Panc1 (cell line): Measurements from ENCODE around the gene DHRSX. TPM values are rescaled to one million over a fixed set of nuclear protein-coding genes. Genes with fewer than 3 reads are reported as not detected.

Experiments used
- ATAC-seq: fragments of 200-7000 bp; cut with Tn5 transposase; 2 replicates; pipeline ENCODE4 v1.9.1; 2020; ENCODE audit warnings: mild to moderate bottlenecking, moderate library complexity
- BruUV-seq: library from RNA; stranded (reverse); fragments of 400-500 nt; replicated peaks from 2 replicates; lab custom pipeline; 2021; lab: Mats Ljungman, UMichigan
- CTCF ChIA-PET: fragments of 300-600 bp; sonication (Branson Sonifier 250); formaldehyde crosslinking; loops from one replicate; lab custom pipeline; 2022; ENCODE audit warnings: antibody characterized with exemption; lab: Charles Lee
- POLR2A ChIA-PET: fragments of 300-600 bp; sonication (Branson Sonifier 250); formaldehyde crosslinking; loops from one replicate; lab custom pipeline; 2022; ENCODE audit warnings: antibody characterized with exemption; lab: Charles Lee
- DNase-seq: peaks from one replicate; pipeline ENCODE4 v3.0.0-alpha.2; 2010; ENCODE audit warnings: low read depth, low spot score
- H3K27ac ChIP-seq: 2 replicates; pipeline ENCODE4 v1.5.1; 2011; ENCODE audit warnings: mild to moderate bottlenecking, low read length, inconsistent platforms
- H3K27me3 ChIP-seq: fragments of 200-500 bp; sonication (Bioruptor generic); 2 replicates; pipeline ENCODE4 v1.6.0; 2014; ENCODE audit warnings: low read length, inconsistent platforms; ENCODE audit not compliant: control insufficient read depth, insufficient read depth
- H3K36me3 ChIP-seq: fragments of 200-500 bp; sonication (Bioruptor generic); 2 replicates; pipeline ENCODE4 v1.5.1; 2014; ENCODE audit warnings: inconsistent platforms, mild to moderate bottlenecking, low read length, moderate library complexity; ENCODE audit not compliant: control insufficient read depth, insufficient read depth
- H3K4me1 ChIP-seq: 2 replicates; pipeline ENCODE4 v1.5.1; 2011; ENCODE audit warnings: inconsistent platforms, mild to moderate bottlenecking, low read length, moderate library complexity; ENCODE audit not compliant: control insufficient read depth, insufficient read depth
- H3K4me3 ChIP-seq, 2 experiments: 2 replicates each; pipeline ENCODE4 v1.5.1; 2011 to 2012; ENCODE audit warnings: low read depth in 2 of 2, low read length in 2 of 2, mild to moderate bottlenecking in 2 of 2, inconsistent platforms in 1 of 2, moderate library complexity in 1 of 2
- H3K9me3 ChIP-seq: fragments of 200-500 bp; sonication (Bioruptor generic); 2 replicates; pipeline ENCODE4 v1.5.1; 2014; ENCODE audit warnings: low read depth, mild to moderate bottlenecking, inconsistent platforms, low read length, moderate library complexity; ENCODE audit not compliant: control insufficient read depth, insufficient read depth
- POLR2AphosphoS5 ChIP-seq: IDR thresholded peaks from 2 replicates; pipeline ENCODE4 v1.6.1; 2012; ENCODE audit warnings: mild to moderate bottlenecking, low read depth, low read length, moderate library complexity
- REST ChIP-seq, 2 experiments: IDR thresholded peaks; 2 replicates each; pipeline ENCODE4 v1.6.1; 2011 to 2012; ENCODE audit warnings: low read depth in 2 of 2, control low read depth in 1 of 2, low read length in 1 of 2, mild to moderate bottlenecking in 1 of 2, moderate library complexity in 1 of 2; ENCODE audit not compliant: insufficient read depth in 1 of 2
- SIN3A ChIP-seq: IDR thresholded peaks from 2 replicates; pipeline ENCODE4 v1.6.1; 2012; ENCODE audit warnings: low read depth, mild to moderate bottlenecking, low read length, moderate library complexity, borderline replicate concordance; ENCODE audit not compliant: insufficient read depth
- TCF7L2 ChIP-seq: IDR thresholded peaks from 2 replicates; pipeline ENCODE4 v1.6.1; 2011; ENCODE audit warnings: mild to moderate bottlenecking, low read depth, low read length, inconsistent platforms
- in situ Hi-C: cut with HindIII; loops from 2 replicates; pipeline ENCODE4 v1.10.0; 2016; ENCODE audit warnings: low sequenced_read_pairs, low pct_unique_long_range_greater_than_20kb
- intact Hi-C: fragments of 100-400 bp; cut with micrococcal nuclease; formaldehyde crosslinking; loops from one replicate; pipeline ENCODE4 v1.10.0; 2022; ENCODE audit not compliant: unreplicated experiment
- total RNA-seq: library from RNA; stranded (reverse); gene quantifications from one replicate; pipeline ENCODE4 v1.2.1, GENCODE V29; 2021; ENCODE audit not compliant: unreplicated experiment
- TF ChIP-seq, protein P1 (sequence below): fragments of 450-650 bp; IDR thresholded peaks from 2 replicates; pipeline ENCODE4 v1.5.1; 2017; ENCODE audit warnings: mild to moderate bottlenecking

DHRSX gene
- total RNA-seq, 1 experiment from 2014 or later = 20.1 TPM

- ATAC-seq = no peak
- no peaks in the 10 kb centered on the region for H3K9me3 ChIP-seq
- intact Hi-C loops = no loop called here
Measured at GRCh38 chrX:2187352-2188115, 313.2 kb downstream of the DHRSX start.

GRCh38 chrX:2185341-2186082, 315.3 kb downstream of the DHRSX start:
- CTCF ChIA-PET = no interaction called here
- no TSS peak for BruUV-seq
- DNase-seq (no peak), ATAC-seq (no peak)
- intact Hi-C loops (no loop called here), in situ Hi-C loops (no loop called here)
- POLR2A ChIA-PET = no interaction called here
- H3K27ac ChIP-seq = no peak overlapping the region
- TF ChIP-seq TCF7L2 (no peak), POLR2AphosphoS5 (no peak), SIN3A (no peak), REST (IDR thresholded peaks at IDR 0.05; ENCODE audit: insufficient read depth in 1 of 2, low read depth in 2 of 2, low read length in 1 of 2) (no peak)
- TF ChIP-seq, protein P1, sequence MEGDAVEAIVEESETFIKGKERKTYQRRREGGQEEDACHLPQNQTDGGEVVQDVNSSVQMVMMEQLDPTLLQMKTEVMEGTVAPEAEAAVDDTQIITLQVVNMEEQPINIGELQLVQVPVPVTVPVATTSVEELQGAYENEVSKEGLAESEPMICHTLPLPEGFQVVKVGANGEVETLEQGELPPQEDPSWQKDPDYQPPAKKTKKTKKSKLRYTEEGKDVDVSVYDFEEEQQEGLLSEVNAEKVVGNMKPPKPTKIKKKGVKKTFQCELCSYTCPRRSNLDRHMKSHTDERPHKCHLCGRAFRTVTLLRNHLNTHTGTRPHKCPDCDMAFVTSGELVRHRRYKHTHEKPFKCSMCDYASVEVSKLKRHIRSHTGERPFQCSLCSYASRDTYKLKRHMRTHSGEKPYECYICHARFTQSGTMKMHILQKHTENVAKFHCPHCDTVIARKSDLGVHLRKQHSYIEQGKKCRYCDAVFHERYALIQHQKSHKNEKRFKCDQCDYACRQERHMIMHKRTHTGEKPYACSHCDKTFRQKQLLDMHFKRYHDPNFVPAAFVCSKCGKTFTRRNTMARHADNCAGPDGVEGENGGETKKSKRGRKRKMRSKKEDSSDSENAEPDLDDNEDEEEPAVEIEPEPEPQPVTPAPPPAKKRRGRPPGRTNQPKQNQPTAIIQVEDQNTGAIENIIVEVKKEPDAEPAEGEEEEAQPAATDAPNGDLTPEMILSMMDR = no peak
- no peaks in the 10 kb centered on the region for H3K27me3 ChIP-seq
- H3K4me3 ChIP-seq = no peak overlapping the region
- 0 out of 2 replicates have a peak, but pooled peaks cover 3% of the 10 kb centered on the region for H3K4me1 ChIP-seq
- no peaks in the 10 kb centered on the region for H3K9me3 ChIP-seq
- H3K36me3 ChIP-seq = no peaks in the 10 kb centered on the region

More at GRCh38 chrX:2187352-2188115, 313.2 kb downstream of the DHRSX start:
- BruUV-seq = no TSS peak
- TF ChIP-seq POLR2AphosphoS5 (no peak), REST (IDR thresholded peaks at IDR 0.05; ENCODE audit: insufficient read depth in 1 of 2, low read depth in 2 of 2, low read length in 1 of 2) (no peak), SIN3A (no peak), TCF7L2 (no peak)
- TF ChIP-seq, protein P1 = no peak
- CTCF ChIA-PET = no interaction called here
- DNase-seq = no peak
- in situ Hi-C loops = no loop called here
- 0 out of 2 replicates have a peak, but pooled peaks cover 3% of the 10 kb centered on the region for H3K4me1 ChIP-seq
- H3K27ac ChIP-seq = no peak overlapping the region
- POLR2A ChIA-PET = no interaction called here
- H3K27me3 ChIP-seq = no peaks in the 10 kb centered on the region
- no peak overlapping the region for H3K4me3 ChIP-seq
- H3K36me3 ChIP-seq = no peaks in the 10 kb centered on the region
